HuH-7 (cell line): ENCODE measurements around the gene CAVIN1.
"Not testable (repeated sequence)": the region's sequence is repeated elsewhere in the genome, so short reads cannot be mapped to it uniquely, and the experiment has no call there.

Source experiments
- DNase-seq: peaks from one replicate; pipeline ENCODE4 v3.0.0; 2011; ENCODE audit warnings: low spot score

CAVIN1 gene

GRCh38 chr17:42405963-42406495 is 17.0 kb downstream of the CAVIN1 start:
- peak; percentile 91 for DNase-seq

- no peak for DNase-seq
Observed at GRCh38 chr17:42405076-42405475, 18.0 kb downstream of the CAVIN1 start.

GRCh38 chr17:42404326-42405055 is 18.6 kb downstream of the CAVIN1 start:
- DNase-seq: no peak

GRCh38 chr17:42403150-42403549 is 19.9 kb downstream of the CAVIN1 start:
- no peak for DNase-seq

- DNase-seq: no peak
Observed at GRCh38 chr17:42402117-42402516, 20.9 kb downstream of the CAVIN1 start.

- DNase-seq: not testable (repeated sequence)
Observed at GRCh38 chr17:42400844-42401375, 22.1 kb downstream of the CAVIN1 start.

- DNase-seq: no peak
Observed at GRCh38 chr17:42399948-42400843, 22.9 kb downstream of the CAVIN1 start.

GRCh38 chr17:42399121-42399520 is 23.9 kb downstream of the CAVIN1 start:
- no peak for DNase-seq

- DNase-seq: not testable (repeated sequence)
Observed at GRCh38 chr17:42395601-42396000, 27.5 kb downstream of the CAVIN1 start.

- DNase-seq: no peak
Observed at GRCh38 chr17:42394838-42395237, 28.2 kb downstream of the CAVIN1 start.

- DNase-seq: no peak
Observed at GRCh38 chr17:42392692-42393415, 30.2 kb downstream of the CAVIN1 start.

- DNase-seq: not testable (repeated sequence)
Observed at GRCh38 chr17:42391439-42391838, 31.6 kb downstream of the CAVIN1 start.

- no peak for DNase-seq
Observed at GRCh38 chr17:42389899-42390298, 33.2 kb downstream of the CAVIN1 start.

GRCh38 chr17:42389135-42389417 is 34.0 kb downstream of the CAVIN1 start:
- no peak for DNase-seq

- DNase-seq: peak; percentile 97
Observed at GRCh38 chr17:42388381-42389134, 34.5 kb downstream of the CAVIN1 start, which contains the start of gene STAT3. Gene STAT3 (minus strand): TSS chr17:42388442. CDS start chr17:42348516, 39,926 bp downstream.

- no peak for DNase-seq
Observed at GRCh38 chr17:42387661-42388380, 35.2 kb downstream of the CAVIN1 start.

GRCh38 chr17:42386777-42387657 is 36.0 kb downstream of the CAVIN1 start:
- DNase-seq: no peak

- DNase-seq: no peak
Observed at GRCh38 chr17:42381898-42382297, 41.2 kb downstream of the CAVIN1 start.

GRCh38 chr17:42380935-42381334 is 42.1 kb downstream of the CAVIN1 start:
- no peak for DNase-seq
